Vagina (tissue), 2 donors: ENCODE measurements around the gene MRPL37.

Experiments used
- CTCF ChIP-seq, 3 experiments: fragments of 450-650 bp in 2 of 3; fragments of 200-600 bp in 1 of 3; sonication (generic) in 1 of 3; IDR thresholded peaks; one replicate each; pipeline ENCODE4 v1.5.1; 2017 to 2019; ENCODE audit warnings: antibody characterized with exemption in 3 of 3, mild to moderate bottlenecking in 2 of 3, moderate library complexity in 2 of 3
- POLR2A ChIP-seq, 2 donors: fragments of 450-650 bp; IDR thresholded peaks; one replicate each; pipeline ENCODE4 v1.6.1; 2017; ENCODE audit warnings: antibody characterized with exemption in 2 of 2, mild to moderate bottlenecking in 2 of 2, moderate library complexity in 2 of 2
- POLR2AphosphoS5 ChIP-seq, 2 donors: sonication (generic); formaldehyde crosslinking; IDR thresholded peaks; one replicate each; pipeline ENCODE4 v1.9.0; 2017; ENCODE audit warnings: antibody characterized with exemption in 2 of 2, mild to moderate bottlenecking in 2 of 2, low read depth in 1 of 2; ENCODE audit not compliant: insufficient read depth in 1 of 2

- TF ChIP-seq CTCF (IDR thresholded peaks at IDR 0.05) (no peak), POLR2A (IDR thresholded peaks at IDR 0.05) (no peak), POLR2AphosphoS5 (IDR thresholded peaks at IDR 0.05; ENCODE audit: insufficient read depth in 1 of 2, low read depth in 1 of 2) (no peak)
These were observed 31.6 kb upstream of the MRPL37 start for GRCh38 chr1:54168206-54168965.
